ENCODE measurements around the gene NHLH1. TPM values are rescaled to one million over a fixed set of nuclear protein-coding genes. Genes with fewer than 3 reads are reported as not detected.
A peak's percentile ranks its signal among the peaks of the same experiment; 100 is the strongest.

NHLH1 gene
- total RNA-seq, 1 donor from 2014 or later: 2.6 TPM

DNA sequence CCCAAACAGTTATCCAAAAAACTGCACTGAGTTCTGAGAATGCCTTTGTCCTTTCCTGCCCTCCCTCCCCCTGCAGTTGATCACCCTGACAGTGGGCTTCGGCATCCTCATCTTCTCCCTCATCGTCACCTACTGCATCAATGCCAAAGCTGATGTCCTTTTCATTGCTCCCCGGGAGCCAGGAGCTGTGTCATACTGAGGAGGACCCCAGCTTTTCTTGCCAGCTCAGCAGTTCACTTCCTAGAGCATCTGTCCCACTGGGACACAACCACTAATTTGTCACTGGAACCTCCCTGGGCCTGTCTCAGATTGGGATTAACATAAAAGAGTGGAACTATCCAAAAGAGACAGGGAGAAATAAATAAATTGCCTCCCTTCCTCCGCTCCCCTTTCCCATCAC lies 8.8 kb upstream of the NHLH1 start:
- no peak for DNase-seq (ENCODE audit: low spot score)

DNA sequence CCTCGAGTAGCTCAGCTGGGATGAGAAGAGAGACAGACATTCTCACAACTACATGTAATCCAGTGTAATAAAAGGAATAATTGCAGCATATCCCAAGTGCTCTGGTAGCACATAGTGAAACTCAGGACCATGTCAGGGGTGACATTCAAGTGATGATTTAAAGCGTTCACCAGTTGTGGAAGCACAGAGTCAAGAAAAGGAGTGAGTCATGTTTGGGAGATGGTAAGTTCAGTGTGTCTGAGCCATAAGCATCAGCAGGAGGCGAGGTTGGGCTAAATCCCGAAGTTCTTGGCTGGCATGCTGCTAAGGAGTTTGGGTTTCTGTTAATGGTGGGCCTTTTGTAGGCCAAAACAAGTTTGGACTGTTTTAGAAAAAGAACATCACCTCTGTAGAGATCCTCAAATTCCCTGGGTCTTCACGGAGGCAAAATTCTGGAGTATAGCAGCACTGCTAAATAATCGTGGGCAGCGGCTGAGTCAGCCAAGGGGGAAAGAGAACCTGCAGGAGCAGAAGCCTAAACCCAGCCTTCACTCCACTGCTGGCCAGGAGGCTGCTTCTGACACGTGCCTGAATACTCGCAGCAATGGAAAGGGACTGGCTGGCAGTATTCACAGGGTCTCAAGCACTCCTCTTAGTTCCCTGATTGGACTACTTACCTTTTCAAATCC lies 7.2 kb upstream of the NHLH1 start:
- no peak for DNase-seq (ENCODE audit: low spot score)

DNA sequence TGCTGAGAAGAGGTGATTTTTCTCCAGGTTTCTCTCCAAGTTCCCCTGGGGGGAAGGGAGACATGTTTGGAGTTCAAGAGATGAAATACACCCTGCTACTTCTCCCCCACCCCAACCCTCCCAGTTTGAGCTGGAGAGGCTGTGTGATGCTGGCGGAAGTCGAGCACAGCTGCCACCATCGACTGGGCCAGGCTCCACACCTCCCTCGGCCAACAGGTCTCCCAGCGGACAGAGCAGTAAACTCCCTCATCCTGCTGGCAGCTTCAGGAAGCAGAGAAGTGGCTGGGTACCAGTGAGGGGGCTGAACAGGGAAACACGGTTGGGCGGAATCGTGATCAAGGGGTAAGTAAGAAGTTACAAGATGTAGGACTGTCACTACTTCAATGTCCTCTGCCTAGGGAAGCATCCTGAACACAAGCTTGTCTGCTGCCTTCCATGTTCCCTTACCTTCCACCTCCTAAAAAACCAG lies 6.6 kb upstream of the NHLH1 start:
- DNase-seq (ENCODE audit: low spot score): no peak

DNA sequence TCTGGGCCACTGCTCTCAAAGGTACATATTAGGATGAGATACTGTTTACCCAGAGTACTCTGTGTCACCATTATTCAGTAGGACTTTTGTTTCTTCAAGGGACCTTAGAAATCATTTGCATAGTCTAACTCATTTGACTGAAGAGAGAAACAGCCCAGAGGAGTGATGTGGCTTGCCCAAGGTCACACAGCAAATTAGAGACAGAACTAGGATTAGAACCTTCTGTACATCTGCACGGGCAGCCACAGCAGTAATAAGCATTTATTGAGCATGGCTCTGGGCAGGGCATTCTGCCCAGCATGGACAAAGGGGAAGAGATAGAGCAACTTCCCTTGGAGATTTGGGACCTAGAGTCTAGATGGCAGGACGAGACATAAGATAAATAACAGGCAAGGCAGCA lies 5.7 kb upstream of the NHLH1 start:
- no peak for DNase-seq (ENCODE audit: low spot score)

DNA sequence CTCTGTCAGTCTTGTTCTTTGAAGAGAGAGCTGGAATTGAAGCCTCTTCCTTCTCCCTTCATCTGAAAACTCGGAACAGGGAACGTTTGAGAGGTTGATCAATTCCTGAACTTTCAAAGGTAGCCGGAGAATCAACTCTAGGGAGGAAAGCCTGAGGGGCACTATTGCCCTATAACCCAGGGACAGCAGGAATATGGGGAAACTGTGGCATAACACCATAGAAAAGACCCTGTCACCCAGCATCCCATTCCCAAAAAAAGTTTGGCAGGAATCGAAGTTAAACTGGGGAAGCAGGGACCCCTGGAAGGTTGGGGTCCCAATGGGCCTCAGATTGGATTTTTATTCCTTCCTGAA lies 5.1 kb upstream of the NHLH1 start:
- DNase-seq (ENCODE audit: low spot score): no peak

DNA sequence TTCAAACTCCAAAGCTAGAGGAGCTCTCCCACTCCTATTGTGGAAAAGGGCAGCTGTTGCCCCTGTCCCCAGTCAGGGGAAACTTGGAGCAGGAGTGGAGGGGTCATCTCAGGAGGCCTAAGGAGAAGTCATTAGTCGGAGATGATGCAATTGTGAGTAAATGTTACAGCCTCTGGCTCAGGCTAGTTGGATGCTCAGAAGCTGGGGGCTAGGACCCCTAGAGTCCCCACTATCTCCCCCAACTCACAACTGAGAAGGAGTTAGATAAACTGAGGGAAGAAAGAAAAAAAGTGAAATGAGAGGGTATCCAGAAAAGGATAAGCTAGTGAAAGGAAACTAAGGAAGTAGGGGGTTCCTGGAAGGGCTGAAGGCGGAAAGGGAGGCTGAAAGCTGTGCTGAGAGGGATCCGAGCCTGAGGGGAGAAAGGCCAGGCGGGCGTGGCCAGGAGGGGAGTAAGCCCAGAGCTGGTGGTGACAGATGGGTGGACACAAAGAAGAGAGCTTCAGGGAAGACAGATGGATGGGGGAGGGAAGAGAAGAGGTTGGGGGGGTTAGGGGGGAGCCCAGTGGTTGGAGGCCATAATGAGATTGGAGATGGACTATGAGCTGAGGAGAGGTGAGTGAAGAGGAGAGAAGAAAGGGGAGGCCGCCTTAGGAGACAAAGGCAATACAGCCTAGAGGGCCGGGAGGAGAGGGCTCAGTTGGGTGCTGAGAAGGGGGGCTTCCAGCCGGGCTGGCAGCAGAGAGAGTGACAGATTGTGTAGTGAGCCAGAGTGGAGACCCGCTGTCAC lies 4.5 kb upstream of the NHLH1 start:
- no peak for DNase-seq (ENCODE audit: low spot score)

DNA sequence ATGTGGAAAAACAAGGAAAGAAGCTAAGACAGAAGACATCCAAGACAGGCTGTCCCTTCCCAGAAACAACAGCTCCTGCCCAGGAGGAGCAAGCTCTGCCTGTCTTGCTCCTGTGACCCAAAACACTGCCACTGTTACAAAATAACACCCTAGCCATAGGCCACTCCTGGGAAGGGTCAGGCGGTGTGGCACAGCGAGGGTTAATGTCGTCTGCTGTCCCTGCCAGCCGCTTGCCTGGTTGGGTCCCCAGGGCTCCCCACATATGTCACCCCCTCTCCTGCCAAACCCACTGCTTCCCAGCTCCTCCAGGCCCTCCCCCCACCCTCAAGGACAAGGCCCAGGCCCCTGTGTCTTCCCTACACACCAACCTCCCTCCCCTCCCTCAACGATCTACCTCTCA lies 3.9 kb upstream of the NHLH1 start:
- no peak for DNase-seq (ENCODE audit: low spot score)

DNA sequence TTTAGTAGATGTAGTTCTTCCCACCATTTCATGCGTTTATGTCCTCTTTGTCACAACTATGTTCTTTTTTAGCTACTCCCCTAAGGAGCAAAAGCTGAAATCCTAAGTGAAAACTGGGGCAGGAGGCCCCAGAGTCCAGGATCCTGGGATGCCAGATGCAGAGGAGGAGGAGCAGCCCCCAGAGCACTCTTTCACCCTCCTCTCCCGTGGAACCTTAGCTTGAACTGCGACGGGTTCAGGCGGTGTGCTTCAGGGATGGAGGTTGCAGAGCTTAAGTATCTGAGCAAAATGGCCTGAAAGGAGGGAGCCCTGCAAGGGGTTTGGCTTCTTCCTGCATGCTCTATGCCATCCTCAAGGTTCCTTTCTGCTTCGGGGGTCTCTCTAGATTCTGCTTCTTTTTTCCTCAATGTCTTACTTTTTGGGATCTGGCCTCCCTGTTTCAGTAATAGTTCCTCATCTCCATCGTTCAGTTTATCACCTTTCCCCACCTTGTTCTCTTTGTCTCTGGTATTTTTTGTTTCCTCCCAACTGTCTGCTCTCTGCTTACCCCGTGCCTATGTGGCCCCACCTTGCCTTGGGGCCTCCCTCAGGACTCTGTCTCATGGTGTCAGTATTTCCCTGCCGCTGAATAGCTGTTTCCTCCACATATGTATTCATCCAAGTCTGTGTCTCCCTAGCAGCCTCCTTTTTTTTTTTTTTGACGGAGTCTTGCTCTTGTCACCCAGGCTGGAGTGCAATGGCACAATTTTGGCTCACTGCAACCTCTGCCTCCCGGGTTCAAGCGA lies 2.7 kb upstream of the NHLH1 start:
- DNase-seq (ENCODE audit: low spot score): no peak

DNA sequence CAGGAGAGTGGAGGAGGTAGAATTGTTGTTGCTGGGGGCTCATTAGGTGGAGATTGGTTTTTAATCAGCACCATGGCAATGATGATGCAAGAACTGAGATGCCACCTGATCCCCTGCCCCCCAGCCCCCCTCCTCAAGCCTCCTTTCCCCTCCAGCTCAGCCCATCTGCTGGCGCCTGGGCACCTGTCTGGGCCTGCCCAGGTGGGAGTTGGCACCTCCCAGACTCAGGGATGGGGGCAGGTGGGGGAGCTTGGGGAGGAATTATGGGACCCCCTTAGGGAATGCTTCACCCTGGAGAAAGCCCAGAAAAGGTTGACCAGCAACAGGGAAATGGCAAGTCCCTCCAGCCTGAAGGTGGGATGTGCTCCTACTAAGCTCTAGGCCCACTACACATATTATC lies 1.5 kb upstream of the NHLH1 start:
- no peak for DNase-seq (ENCODE audit: low spot score)

DNA sequence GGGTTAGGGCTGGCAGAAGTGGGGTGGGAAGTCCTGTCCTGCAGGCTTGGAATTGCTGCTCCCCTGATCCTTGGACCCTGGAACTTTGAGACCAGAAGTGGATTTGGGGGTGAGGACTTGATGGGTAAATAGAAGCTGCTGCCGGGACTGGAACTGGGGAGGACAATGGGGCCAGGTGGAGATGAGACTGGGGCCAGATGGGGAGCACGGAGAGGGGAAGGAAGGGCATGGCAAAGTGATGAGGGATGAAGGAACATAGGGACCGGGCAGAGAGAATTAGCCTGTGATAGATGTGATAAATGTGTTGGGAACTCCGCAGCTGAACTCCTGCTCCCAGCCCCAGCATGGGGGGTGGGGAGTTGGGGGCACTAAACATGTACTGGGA lies 637 bp downstream of the NHLH1 start:
- no peak for DNase-seq (ENCODE audit: low spot score)

DNA sequence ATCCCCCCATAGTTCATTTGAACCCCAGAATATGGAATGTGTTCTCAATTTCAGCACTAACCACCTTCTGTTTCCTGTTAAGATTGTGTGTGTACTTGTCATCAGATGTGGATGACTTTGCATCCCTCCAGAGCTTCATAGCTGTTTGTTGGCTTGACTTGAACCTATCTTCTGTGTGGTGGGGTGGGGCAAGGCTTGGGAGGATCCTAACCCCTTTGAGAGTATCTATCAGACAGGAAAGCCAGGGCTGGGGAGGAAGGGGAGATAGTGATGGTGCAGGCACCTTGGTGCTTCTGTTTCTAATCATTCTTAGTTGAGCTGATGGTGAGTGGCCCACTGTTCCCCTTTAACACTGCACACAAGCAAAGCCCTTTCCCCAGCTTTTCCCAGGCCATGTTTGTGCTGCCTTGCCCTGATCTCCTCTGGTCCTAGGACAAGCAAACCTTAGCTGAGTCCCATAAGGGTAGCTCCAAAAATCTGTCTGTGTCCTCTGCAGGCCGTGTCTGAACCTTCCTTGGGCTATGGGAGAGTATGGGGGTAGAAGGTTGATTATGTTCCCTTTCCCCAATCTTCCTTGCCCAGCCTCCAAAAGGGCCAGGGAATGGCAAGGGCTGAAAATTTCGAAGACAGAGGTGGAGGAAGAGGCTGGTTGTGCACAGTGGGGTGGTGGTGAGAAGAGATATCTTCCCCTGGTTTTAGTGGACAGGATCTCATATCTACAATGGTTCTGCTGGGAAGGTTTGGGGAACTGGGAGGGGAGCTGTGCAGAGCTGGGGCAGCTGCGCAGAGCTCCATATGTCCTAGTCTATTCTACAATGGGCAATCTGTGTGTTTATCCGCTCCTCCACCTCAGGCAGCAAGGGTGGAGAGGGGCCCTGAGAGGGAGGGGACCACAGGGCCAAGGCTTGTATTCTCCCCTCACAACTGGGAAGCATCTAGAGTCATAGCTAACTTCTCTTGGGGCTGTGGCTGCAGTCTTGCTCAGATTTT lies 1.4 kb downstream of the NHLH1 start:
- no peak for DNase-seq (ENCODE audit: low spot score)

DNA sequence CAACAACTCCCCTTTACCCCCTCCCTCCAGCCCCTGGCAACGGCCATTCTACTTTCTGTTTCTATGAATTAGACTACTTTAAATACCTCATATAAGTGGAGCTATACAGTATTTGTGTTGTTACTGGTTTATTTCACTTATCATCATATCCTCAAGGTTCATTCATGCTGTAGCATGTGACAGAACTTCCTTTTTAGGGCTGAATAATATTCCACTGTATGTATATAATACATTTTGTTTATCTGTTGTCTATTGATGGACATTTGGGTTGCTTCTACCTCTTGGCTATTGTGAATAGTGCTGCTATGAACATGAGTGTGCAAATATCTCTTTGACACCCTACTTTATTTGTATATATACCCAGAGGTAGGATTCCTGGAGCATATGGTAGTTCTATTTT lies 2.2 kb downstream of the NHLH1 start:
- no peak for DNase-seq (ENCODE audit: low spot score)

DNA sequence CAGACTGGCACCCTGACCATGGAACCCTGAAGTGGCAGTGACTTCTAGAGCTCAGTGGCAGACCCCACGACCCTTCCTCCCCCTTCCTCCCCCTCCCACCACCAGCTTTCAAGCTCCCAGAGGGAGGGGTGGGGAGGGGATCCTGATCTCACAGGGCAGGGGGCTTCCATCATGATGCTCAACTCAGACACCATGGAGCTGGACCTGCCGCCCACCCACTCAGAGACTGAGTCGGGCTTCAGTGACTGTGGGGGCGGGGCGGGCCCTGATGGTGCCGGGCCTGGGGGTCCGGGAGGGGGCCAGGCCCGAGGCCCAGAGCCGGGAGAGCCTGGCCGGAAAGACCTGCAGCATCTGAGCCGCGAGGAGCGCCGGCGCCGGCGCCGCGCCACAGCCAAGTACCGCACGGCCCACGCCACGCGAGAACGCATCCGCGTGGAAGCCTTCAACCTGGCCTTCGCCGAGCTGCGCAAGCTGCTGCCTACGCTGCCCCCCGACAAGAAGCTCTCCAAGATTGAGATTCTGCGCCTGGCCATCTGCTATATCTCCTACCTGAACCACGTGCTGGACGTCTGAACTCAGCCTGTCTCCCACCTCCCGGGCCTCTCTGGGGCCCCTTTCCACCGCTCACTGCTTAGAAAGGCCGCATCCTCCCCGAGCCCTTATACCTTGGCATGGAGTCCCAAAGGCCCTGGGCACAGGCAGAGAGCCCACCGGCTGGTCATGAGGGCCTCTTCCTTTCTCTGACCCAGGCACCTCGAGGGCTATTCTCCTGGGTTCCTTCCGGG lies 3.9 kb downstream of the NHLH1 start:
- DNase-seq (ENCODE audit: low spot score): no peak

DNA sequence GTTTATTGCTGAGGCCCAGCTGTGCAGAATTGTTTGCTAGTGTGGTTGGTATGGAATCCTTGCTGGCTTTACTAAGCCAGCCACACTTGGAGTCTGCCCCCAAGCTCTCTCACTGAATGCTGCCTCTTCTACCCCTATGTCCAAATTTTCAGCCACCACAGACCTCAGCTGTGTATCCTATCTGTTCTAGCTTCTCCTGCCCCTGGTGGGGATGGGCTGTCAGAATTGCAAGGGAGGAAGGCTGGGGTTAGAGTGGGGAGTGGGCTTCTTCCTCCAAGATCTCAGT lies 4.4 kb downstream of the NHLH1 start:
- DNase-seq (ENCODE audit: low spot score): no peak

DNA sequence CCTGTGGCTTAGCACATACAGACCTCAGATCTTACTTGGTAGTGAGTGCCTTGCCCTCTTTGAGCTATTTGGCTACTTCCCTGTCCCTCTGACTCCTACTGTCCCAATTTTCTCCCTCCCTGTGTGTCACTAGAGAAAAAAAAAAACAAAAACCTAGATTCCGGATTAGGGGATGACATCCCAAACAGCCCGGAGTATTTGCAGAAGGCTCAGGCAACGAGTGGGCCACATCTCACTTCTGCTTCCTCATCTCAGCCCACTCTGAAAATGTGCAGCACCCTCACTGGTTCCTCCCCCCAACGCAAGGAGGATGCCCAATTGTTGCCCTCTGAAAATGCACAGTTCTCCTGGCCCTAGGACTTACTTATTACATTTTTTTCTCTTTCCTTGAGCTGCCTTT lies 4.9 kb downstream of the NHLH1 start:
- no peak for DNase-seq (ENCODE audit: low spot score)

DNA sequence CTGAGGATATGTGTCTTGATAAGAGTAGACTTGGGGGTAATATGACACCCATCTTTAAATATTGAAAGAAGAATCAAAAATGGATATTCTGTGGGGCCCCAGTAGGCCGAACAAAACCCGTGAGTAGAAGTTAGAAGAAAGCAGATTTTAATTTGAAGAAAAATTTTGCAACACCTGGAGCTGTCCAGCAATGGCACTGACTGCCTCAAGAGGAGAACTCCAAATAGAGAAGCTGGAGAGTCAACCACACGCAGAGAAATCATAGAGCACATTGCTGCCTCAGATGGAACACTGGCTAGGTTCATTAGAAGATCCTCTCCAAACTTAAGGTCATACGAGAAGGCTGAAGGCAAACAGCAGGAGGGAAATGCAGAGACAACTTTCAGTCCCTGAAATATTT lies 6.8 kb downstream of the NHLH1 start:
- no peak for DNase-seq (ENCODE audit: low spot score)

DNA sequence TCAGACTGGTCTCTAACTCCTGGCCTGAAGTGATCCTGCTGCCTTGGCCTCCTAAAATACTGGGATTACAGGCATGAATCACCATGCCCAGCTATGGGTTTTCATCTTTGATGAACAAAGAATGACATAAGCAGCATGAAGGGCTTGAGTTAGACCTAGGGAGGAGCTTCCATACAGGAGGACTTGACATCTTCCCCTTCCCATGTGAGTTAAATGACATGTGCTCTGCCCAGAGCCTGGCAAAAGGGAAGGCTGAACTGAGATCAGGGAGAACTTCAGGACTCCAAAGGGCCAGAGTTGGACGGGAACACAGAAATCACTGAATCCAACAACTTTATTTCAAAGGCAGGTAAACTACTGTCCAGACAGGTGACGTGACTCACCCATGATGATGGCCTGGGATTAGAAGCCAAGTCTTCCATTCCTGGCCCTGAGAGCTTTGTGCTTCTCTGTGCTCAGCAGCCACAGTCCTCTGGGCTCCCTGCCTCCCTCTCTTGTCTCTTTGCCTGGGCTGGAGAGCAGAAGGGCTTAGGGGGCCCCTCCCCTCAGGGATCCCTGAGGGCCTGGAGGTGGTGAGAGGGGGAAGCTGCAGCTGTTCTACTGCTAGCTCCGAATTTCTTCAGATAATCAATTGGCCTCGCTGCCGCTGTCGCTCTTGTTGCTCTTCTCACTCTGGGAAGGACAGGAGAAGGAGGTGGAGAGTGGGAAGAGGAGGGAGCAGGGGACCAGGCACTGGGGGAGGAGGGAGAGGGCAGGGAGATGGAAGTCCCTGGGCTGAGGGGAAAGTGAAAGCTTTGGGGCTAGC lies 7.6 kb downstream of the NHLH1 start:
- DNase-seq (ENCODE audit: low spot score): no peak

DNA sequence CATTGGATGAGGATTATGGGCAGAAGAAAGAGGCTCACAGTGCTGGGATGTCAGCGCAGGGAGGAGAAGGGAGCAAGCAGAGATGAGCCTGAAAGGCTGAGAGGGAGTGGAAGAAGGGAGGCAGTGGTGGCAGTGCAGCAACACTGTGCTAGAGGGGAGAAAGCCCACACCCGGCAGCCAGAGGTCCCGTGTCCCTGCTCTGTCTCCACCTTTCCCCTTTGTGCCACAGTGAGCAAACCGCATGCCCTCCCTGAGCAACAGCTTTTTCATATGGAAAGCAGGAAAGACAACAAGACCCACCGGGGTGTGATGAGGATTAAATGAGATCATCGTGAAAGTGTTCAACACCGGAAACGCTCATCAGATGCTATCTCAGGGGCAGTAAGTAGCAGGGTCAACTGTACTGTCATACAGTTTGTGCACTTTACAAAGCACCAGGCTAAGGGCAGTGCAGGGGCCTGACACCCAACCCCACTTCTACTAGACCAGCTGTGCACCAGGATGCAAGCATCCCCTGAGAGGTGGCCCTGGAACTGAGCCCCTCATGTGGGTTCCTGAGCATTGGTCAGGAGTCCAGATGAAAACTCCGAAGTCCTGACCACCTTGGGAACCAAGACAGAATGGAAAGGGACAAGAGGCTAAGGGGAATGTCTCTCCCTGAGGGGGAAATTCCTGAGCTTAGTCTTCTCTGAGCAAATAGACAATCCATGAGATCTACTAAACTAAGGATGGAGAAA lies 9.1 kb downstream of the NHLH1 start:
- no peak for DNase-seq (ENCODE audit: low spot score)

DNA sequence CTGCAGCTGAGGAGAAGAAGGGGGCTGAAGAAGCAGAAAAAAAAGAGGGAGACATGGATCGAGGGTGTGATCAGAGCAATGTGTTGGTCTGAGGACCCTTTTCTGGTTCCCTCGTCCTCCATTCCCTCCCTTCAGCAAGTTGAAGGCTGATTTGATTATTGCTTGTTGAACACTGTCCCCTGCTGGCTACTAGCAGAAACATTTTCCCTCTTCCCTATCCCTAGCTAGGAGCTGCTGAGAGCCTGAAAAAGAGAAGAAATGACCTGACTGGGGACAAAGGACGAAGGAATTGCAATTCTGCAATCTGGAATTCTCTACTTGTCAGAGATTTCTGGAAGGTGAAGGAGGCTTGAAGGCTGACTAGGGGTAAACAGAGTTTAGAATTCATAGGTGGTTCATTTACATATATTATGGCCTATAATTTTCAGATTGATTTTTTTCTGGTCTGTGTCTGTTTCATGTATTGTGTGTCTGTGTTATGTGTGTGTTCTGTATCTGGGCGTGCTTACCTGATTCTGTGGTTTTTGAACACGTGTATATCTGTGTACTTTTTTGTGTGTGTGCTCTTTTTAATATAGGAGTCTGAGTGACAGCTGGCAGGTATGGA lies 9.8 kb downstream of the NHLH1 start:
- DNase-seq (ENCODE audit: low spot score): peak; percentile 63
